Measurements from ENCODE around the gene SCARF2.

Gene SCARF2

DNA sequence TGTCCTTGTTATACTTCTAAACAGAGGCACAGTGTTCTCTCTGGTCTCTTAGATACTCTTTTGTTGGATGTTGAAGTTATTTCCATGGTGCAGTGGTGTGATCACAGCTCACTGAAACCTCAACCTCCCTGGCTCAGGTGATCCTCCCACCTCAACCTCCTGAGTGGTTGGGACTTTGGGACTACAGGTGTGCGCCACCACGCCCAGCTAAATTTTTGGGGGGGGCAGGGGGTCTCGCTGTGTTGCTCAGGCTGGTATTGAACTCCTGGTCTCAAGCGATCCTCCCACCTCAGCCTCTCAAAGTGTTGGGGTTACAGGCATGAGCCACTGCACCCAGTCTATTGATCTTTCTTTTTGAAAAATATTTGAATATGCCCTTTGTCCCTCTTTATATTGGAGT lies 28.7 kb downstream of the SCARF2 start:
- no peak overlapping the region for H3K4me3 ChIP-seq (ENCODE audit: low read length)
- no peak for TF ChIP-seq CTCF (conservative IDR thresholded peaks at IDR 0.05; ENCODE audit: low read depth, low read length)
- no peak for DNase-seq (ENCODE audit: low read depth)

DNA sequence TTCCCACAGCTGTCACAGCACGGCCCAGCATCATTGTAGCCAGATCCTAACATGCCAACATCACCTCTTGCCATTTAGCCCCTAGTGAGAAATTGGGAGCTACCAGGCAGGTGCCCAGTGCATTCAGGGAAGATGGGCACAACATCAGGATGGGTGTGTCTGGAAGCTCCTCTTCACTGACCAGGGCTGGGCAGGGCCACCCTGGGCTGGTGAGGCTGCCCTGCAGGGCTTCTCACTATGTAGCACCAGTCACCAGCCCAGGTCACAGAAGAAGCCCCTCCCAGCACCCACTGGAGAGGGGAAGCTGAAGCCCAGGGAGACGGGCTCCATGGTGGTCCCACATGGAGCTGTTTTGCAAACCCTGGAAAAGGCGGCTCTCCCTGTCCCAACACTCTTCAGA lies 29.8 kb downstream of the SCARF2 start:
- no peak overlapping the region for H3K4me3 ChIP-seq (ENCODE audit: low read length)
- no peak for DNase-seq (ENCODE audit: low read depth)
- no peak for TF ChIP-seq CTCF (conservative IDR thresholded peaks at IDR 0.05; ENCODE audit: low read depth, low read length)

DNA sequence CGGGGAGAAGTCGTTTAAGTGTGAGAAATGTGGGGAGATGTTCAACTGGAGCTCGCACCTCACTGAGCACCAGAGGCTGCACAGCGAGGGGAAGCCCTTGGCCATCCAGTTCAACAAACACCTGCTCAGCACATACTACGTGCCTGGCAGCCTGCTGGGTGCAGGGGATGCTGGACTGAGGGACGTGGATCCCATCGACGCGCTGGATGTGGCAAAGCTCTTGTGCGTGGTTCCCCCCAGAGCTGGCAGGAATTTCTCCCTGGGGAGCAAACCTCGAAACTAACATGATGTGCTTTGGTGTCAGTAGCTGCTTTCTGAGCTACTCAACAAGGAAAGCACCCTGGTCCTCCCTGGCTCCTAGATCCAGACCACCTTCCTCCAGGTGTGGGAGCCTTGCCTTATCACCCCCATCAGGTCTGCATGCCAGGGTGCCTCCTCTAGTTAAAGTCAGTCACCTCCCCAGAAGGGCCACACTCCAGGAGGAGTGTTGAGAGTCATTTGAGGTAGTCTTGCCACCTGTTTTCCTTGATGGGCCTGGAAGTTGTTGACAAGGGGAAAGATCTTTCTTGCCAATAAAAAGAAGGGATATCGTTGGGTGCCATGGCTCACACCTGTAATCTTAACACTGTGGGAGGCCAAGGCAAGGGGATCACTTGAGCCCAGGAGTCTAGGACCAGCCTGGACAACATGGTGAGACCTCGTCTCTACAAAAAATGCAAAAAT lies 30.8 kb downstream of the SCARF2 start:
- DNase-seq (ENCODE audit: low read depth): no peak
- no peak overlapping the region for H3K4me3 ChIP-seq (ENCODE audit: low read length)
- TF ChIP-seq CTCF (conservative IDR thresholded peaks at IDR 0.05; ENCODE audit: low read depth, low read length): no peak

DNA sequence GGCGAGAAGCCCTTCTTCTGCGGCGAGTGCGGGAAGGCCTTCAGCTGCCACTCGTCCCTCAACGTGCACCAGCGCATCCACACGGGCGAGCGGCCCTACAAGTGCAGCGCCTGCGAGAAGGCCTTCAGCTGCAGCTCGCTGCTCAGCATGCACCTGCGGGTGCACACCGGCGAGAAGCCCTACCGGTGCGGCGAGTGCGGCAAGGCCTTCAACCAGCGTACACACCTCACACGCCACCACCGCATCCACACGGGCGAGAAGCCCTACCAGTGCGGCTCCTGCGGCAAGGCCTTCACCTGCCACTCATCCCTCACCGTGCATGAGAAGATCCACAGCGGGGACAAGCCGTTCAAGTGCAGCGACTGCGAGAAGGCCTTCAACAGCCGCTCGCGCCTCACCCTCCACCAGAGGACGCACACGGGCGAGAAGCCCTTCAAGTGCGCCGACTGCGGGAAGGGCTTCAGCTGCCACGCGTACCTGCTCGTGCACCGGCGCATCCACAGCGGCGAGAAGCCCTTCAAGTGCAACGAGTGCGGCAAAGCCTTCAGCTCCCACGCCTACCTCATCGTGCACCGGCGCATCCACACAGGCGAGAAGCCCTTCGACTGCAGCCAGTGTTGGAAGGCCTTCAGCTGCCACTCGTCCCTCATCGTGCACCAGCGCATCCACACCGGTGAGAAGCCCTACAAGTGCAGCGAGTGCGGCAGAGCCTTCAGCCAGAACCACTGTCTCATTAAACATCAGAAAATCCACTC lies 31.5 kb downstream of the SCARF2 start:
- no peak for DNase-seq (ENCODE audit: low read depth)
- H3K4me3 ChIP-seq (ENCODE audit: low read length): no peak overlapping the region
- no peak for TF ChIP-seq CTCF (conservative IDR thresholded peaks at IDR 0.05; ENCODE audit: low read depth, low read length)

DNA sequence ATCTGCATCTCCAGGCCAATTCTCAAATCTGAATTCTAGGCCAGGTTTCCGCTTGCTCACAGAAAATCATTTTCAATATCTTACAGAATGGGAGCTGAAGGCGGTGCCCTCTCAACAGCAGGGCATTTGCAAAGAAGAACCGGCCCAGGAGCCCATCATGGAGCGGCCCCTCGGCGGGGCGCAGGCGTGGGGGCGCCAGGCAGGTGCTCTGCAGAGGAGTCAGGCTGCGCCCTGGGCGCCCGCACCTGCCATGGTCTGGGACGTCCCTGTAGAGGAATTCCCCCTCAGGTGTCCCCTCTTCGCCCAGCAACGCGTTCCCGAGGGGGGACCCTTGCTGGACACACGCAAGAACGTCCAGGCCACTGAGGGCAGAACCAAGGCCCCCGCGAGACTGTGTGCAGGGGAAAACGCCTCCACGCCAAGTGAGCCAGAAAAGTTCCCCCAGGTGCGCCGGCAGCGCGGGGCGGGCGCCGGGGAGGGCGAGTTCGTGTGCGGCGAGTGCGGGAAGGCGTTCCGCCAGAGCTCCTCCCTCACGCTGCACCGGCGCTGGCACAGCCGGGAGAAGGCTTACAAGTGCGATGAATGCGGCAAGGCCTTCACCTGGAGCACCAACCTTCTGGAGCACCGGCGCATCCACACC lies 32.2 kb downstream of the SCARF2 start:
- no peak for TF ChIP-seq CTCF (conservative IDR thresholded peaks at IDR 0.05; ENCODE audit: low read depth, low read length)
- DNase-seq (ENCODE audit: low read depth): no peak
- no peak overlapping the region for H3K4me3 ChIP-seq (ENCODE audit: low read length)

GRCh38 chr22:20404881-20405280 lies 32.7 kb downstream of the SCARF2 start:
- no peak overlapping the region for H3K4me3 ChIP-seq (ENCODE audit: low read length)
- no peak for DNase-seq (ENCODE audit: low read depth)
- no peak for TF ChIP-seq CTCF (conservative IDR thresholded peaks at IDR 0.05; ENCODE audit: low read depth, low read length)

Data from retinal pigment epithelial cell (primary cell).